IMR-90 (cell line): ENCODE measurements around the gene ESR2. TPM values are rescaled to one million over a fixed set of nuclear protein-coding genes. Genes with fewer than 3 reads are reported as not detected.

Experiments used
- ATAC-seq: fragments of 200-7000 bp; cut with Tn5 transposase; 2 replicates; pipeline ENCODE4 v1.9.1; 2020; ENCODE audit warnings: low read depth, mild to moderate bottlenecking, moderate library complexity
- BruUV-seq: library from RNA; stranded (reverse); fragments of 400-500 nt; replicated peaks from 2 replicates; lab custom pipeline; 2021; lab: Mats Ljungman, UMichigan
- CTCF ChIA-PET: fragments of 300-600 bp; formaldehyde crosslinking; extraction: SDS; loops from one replicate; lab custom pipeline; 2021; ENCODE audit warnings: antibody characterized with exemption; lab: Yijun Ruan, JAX
- POLR2A ChIA-PET: fragments of 300-600 bp; sonication (Branson Sonifier 250); formaldehyde crosslinking; loops from one replicate; lab custom pipeline; 2022; ENCODE audit warnings: antibody characterized with exemption; ENCODE audit not compliant: unreplicated experiment; lab: Charles Lee
- DNase-seq: peaks from one replicate; pipeline ENCODE4 v3.0.0; 2013
- H2AFZ ChIP-seq: replicated peaks from 2 replicates; pipeline ENCODE3; 2013; ENCODE audit warnings: low read length, mild to moderate bottlenecking; ENCODE audit not compliant: poor library complexity
- H2AK5ac ChIP-seq: 2 replicates; pipeline ENCODE4 v1.6.1; 2013; ENCODE audit warnings: low read depth, low read length, inconsistent platforms
- H2AK9ac ChIP-seq: replicated peaks from 2 replicates; pipeline ENCODE3; 2013; ENCODE audit warnings: mild to moderate bottlenecking, low read depth, low read length, moderate library complexity; ENCODE audit not compliant: poor library complexity
- H2BK120ac ChIP-seq: 2 replicates; pipeline ENCODE4 v1.6.1; 2013; ENCODE audit warnings: low read depth, low read length, inconsistent platforms
- H2BK15ac ChIP-seq: 3 replicates; pipeline ENCODE4 v1.6.1; 2013; ENCODE audit warnings: low read depth, low read length, inconsistent platforms
- H2BK20ac ChIP-seq: 2 replicates; pipeline ENCODE4 v1.6.1; 2013; ENCODE audit warnings: low read depth, mild to moderate bottlenecking, inconsistent platforms, low read length, moderate library complexity
- H2BK5ac ChIP-seq: 2 replicates; pipeline ENCODE4 v1.6.1; 2013; ENCODE audit warnings: mild to moderate bottlenecking, low read depth, low read length, inconsistent platforms; ENCODE audit not compliant: poor library complexity, severe bottlenecking
- H3K14ac ChIP-seq: replicated peaks from 2 replicates; pipeline ENCODE4 v1.6.1; 2013; ENCODE audit warnings: low read depth, low read length, inconsistent platforms
- H3K18ac ChIP-seq: 2 replicates; pipeline ENCODE4 v1.6.1; 2013; ENCODE audit warnings: low read depth, low read length, control low read depth
- H3K23ac ChIP-seq: 2 replicates; pipeline ENCODE4 v1.6.1; 2013; ENCODE audit warnings: low read depth, low read length, inconsistent platforms
- H3K27ac ChIP-seq: 2 replicates; pipeline ENCODE4 v1.5.1; 2013; ENCODE audit warnings: mild to moderate bottlenecking, control low read depth, low read length; ENCODE audit not compliant: insufficient read depth
- H3K27me3 ChIP-seq: 2 replicates; pipeline ENCODE4 v1.6.1; 2013; ENCODE audit warnings: low read length; ENCODE audit not compliant: control insufficient read depth, insufficient read depth
- H3K36me3 ChIP-seq: 2 replicates; pipeline ENCODE4 v1.6.1; 2013; ENCODE audit warnings: low read length, mixed read lengths; ENCODE audit not compliant: control insufficient read depth, insufficient read depth
- H3K4ac ChIP-seq: 2 replicates; pipeline ENCODE4 v1.6.1; 2013; ENCODE audit warnings: low read depth, low read length, inconsistent platforms
- H3K4me1 ChIP-seq: 2 replicates; pipeline ENCODE4 v1.6.1; 2013; ENCODE audit warnings: low read length, mixed read lengths; ENCODE audit not compliant: control insufficient read depth, insufficient read depth
- H3K4me2 ChIP-seq: 2 replicates; pipeline ENCODE4 v1.6.1; 2013; ENCODE audit warnings: low read depth, mild to moderate bottlenecking, control low read depth, low read length, moderate library complexity
- H3K4me3 ChIP-seq: 2 replicates; pipeline ENCODE4 v1.5.1; 2013; ENCODE audit warnings: low read depth, mild to moderate bottlenecking, control low read depth, low read length, moderate library complexity; ENCODE audit not compliant: insufficient read depth
- H3K56ac ChIP-seq: 2 replicates; pipeline ENCODE4 v1.6.1; 2013; ENCODE audit warnings: low read length, inconsistent platforms; ENCODE audit not compliant: insufficient read depth; ENCODE audit errors: extremely low read depth
- H3K79me1 ChIP-seq, 2 experiments: 2 replicates each; pipeline ENCODE4 v1.6.1; 2013; ENCODE audit warnings: low read length in 2 of 2, inconsistent platforms in 1 of 2, low read depth in 1 of 2
- H3K9ac ChIP-seq: 2 replicates; pipeline ENCODE4 v1.6.1; 2013; ENCODE audit warnings: low read depth, low read length, control low read depth
- H3K9me1 ChIP-seq: 2 replicates; pipeline ENCODE4 v1.6.1; 2013; ENCODE audit warnings: low read length, inconsistent platforms; ENCODE audit not compliant: insufficient read depth
- H3K9me3 ChIP-seq: 2 replicates; pipeline ENCODE4 v1.6.1; 2013; ENCODE audit warnings: low read length; ENCODE audit not compliant: control insufficient read depth, insufficient read depth
- H4K20me1 ChIP-seq: 2 replicates; pipeline ENCODE4 v1.6.1; 2013; ENCODE audit warnings: low read length, inconsistent platforms; ENCODE audit not compliant: insufficient read depth
- H4K5ac ChIP-seq: 2 replicates; pipeline ENCODE4 v1.6.1; 2013; ENCODE audit warnings: mild to moderate bottlenecking, low read depth, low read length, control low read depth
- H4K8ac ChIP-seq, 2 experiments: 2 replicates each; pipeline ENCODE4 v1.6.1; 2013; ENCODE audit warnings: low read depth in 2 of 2, low read length in 2 of 2, control low read depth in 1 of 2, inconsistent platforms in 1 of 2
- H4K91ac ChIP-seq: 2 replicates; pipeline ENCODE4 v1.6.1; 2013; ENCODE audit warnings: low read depth, low read length, inconsistent platforms; ENCODE audit not compliant: insufficient read depth
- BHLHE40 ChIP-seq: fragments of 150-350 bp; IDR thresholded peaks from 2 replicates; pipeline ENCODE4 v1.6.1; 2016; ENCODE audit warnings: mild to moderate bottlenecking, low read depth, low read length
- CEBPB ChIP-seq: IDR thresholded peaks from 2 replicates; pipeline ENCODE4 v1.6.1; 2012; ENCODE audit warnings: low read depth, low read length, improper control_type of control experiment
- CHD1 ChIP-seq: IDR thresholded peaks from 2 replicates; pipeline ENCODE4 v1.6.1; 2012; ENCODE audit warnings: low read depth, low read length, improper control_type of control experiment
- ELK1 ChIP-seq: fragments of 150-350 bp; IDR thresholded peaks from 2 replicates; pipeline ENCODE4 v1.6.1; 2016; ENCODE audit warnings: low read depth, mild to moderate bottlenecking, low read length, moderate library complexity, borderline replicate concordance
- FOS ChIP-seq: fragments of 150-350 bp; IDR thresholded peaks from 2 replicates; pipeline ENCODE4 v1.6.1; 2016; ENCODE audit warnings: low read depth, low read length
- MAFK ChIP-seq: IDR thresholded peaks from 2 replicates; pipeline ENCODE4 v1.6.1; 2012; ENCODE audit warnings: low read depth, low read length, improper control_type of control experiment
- NFE2L2 ChIP-seq: fragments of 150-350 bp; IDR thresholded peaks from 2 replicates; pipeline ENCODE4 v1.6.1; 2016; ENCODE audit warnings: low read depth, mild to moderate bottlenecking, low read length
- POLR2A ChIP-seq: IDR thresholded peaks from 2 replicates; pipeline ENCODE4 v1.6.1; 2012; ENCODE audit warnings: mild to moderate bottlenecking, low read depth, low read length
- RAD21 ChIP-seq: IDR thresholded peaks from 2 replicates; pipeline ENCODE4 v1.6.1; 2012; ENCODE audit warnings: low read length, improper control_type of control experiment
- RCOR1 ChIP-seq: IDR thresholded peaks from 2 replicates; pipeline ENCODE4 v1.6.1; 2012; ENCODE audit warnings: mild to moderate bottlenecking, low read length, improper control_type of control experiment; ENCODE audit not compliant: insufficient replicate concordance
- RFX5 ChIP-seq: IDR thresholded peaks from 2 replicates; pipeline ENCODE4 v1.8.0; 2012; ENCODE audit warnings: low read depth, mild to moderate bottlenecking, low read length, moderate library complexity
- SMC3 ChIP-seq: fragments of 150-350 bp; IDR thresholded peaks from 2 replicates; pipeline ENCODE4 v1.6.1; 2016; ENCODE audit warnings: low read depth, mild to moderate bottlenecking, antibody characterized with exemption, low read length, moderate library complexity
- WGBS, 2 experiments: methylation state at CpG; one replicate each; pipeline versions ENCODE4 v1.1.5 to v1.1.7; 2013; ENCODE audit warnings: missing lambda C conversion rate in 2 of 2; ENCODE audit not compliant: insufficient read length in 1 of 2; ENCODE audit errors: extremely low coverage in 2 of 2; 5-methylcytosine and 5-hydroxymethylcytosine counted together
- dilution Hi-C: fragments of 300-500 bp; cut with HindIII; formaldehyde crosslinking; loops from one replicate; pipeline ENCODE4 v1.14.3; 2018; ENCODE audit warnings: low sequenced_read_pairs; ENCODE audit not compliant: unreplicated experiment
- in situ Hi-C: fragments of 300-500 bp; cut with MboI; formaldehyde crosslinking; loops from 3 replicates; pipeline ENCODE4 v1.14.3; 2019; ENCODE audit warnings: low sequenced_read_pairs, inconsistent platforms, mixed read lengths
- intact Hi-C: fragments of 100-400 bp; cut with micrococcal nuclease; formaldehyde crosslinking; loops from 2 replicates; pipeline ENCODE4 v1.10.0; 2022
- polyA plus RNA-seq, 3 experiments: library from polyadenylated mRNA; depleted of rRNA; stranded (reverse); fragments of >200 nt; gene quantifications; 2 replicates each; pipeline ENCODE4 v1.2.3, GENCODE V29; 2012; ENCODE audit warnings: low replicate concordance in 1 of 3
- total RNA-seq: library from RNA; depleted of rRNA; stranded (reverse); fragments of >200 nt; gene quantifications from 2 replicates; pipeline ENCODE4 v1.2.3, GENCODE V29; 2012
- TF ChIP-seq, protein P1 (sequence below): fragments of 150-350 bp; IDR thresholded peaks from 2 replicates; pipeline ENCODE4 v1.6.1; 2017; ENCODE audit warnings: mild to moderate bottlenecking, antibody characterized with exemption, low read length, low read depth

The ESR2 gene
- total and polyA plus RNA-seq, 2 of the 4 experiments (the other 2 are of a cell fraction) = under 0.01 to 0.03 TPM

GRCh38 chr14:64092940-64093339 lies 201.2 kb downstream of the ESR2 start:
- Histone ChIP-seq H3K36me3 (no peaks in the 10 kb centered on the region), H3K9me1 (no peaks in the 10 kb centered on the region), H4K20me1 (no peaks in the 10 kb centered on the region), H3K23ac (no peak overlapping the region), H3K14ac (no peak overlapping the region), H3K18ac (no peak overlapping the region), H4K8ac (no peak overlapping the region), H3K4me1 (peaks cover 7% of the 10 kb centered on the region), H2AK9ac (no peak overlapping the region), H3K4me3 (no peak overlapping the region), H3K9me3 (no peaks in the 10 kb centered on the region), H4K91ac (no peak overlapping the region), H3K4ac (no peak overlapping the region), H3K27me3 (no peaks in the 10 kb centered on the region), H2BK20ac (no peak overlapping the region), H2AK5ac (no peak overlapping the region), H2AFZ (no peak overlapping the region), H3K9ac (no peak overlapping the region), H3K56ac (no peak overlapping the region), H3K4me2 (no peak overlapping the region), H3K27ac (no peak overlapping the region), H2BK5ac (no peak overlapping the region), H3K79me1 (no peaks in the 10 kb centered on the region), H4K5ac (no peak overlapping the region), H2BK15ac (no peak overlapping the region), H2BK120ac (no peak overlapping the region)
- POLR2A ChIA-PET = no interaction called here
- CTCF ChIA-PET = interaction anchor here (1.0 kb wide), 1 partner anchor 15 kb away, joined by 3 read pairs; no protein-coding TSS in a partner anchor
- ATAC-seq (no peak), DNase-seq (no peak)
- intact Hi-C loops = no loop called here
- in situ Hi-C loops = no loop called here
- WGBS, 2 experiments = no CpG with 5 or more reads among the region's 5 CpGs
- dilution Hi-C loops = no loop called here
- BruUV-seq = no TSS peak
- TF ChIP-seq RFX5 (no peak), RCOR1 (no peak), RAD21 (no peak), POLR2A (no peak), BHLHE40 (no peak), ELK1 (no peak), CHD1 (no peak), FOS (no peak), NFE2L2 (no peak), MAFK (no peak), CEBPB (no peak), SMC3 (no peak)
- TF ChIP-seq, protein P1, sequence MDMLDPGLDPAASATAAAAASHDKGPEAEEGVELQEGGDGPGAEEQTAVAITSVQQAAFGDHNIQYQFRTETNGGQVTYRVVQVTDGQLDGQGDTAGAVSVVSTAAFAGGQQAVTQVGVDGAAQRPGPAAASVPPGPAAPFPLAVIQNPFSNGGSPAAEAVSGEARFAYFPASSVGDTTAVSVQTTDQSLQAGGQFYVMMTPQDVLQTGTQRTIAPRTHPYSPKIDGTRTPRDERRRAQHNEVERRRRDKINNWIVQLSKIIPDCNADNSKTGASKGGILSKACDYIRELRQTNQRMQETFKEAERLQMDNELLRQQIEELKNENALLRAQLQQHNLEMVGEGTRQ = no peak
